GM23248 (cell line): ENCODE measurements around the gene CSRNP3.

Experiments used
- EZH2 ChIP-seq: fragments of 200-600 bp; sonication (generic); IDR thresholded peaks from 2 replicates; pipeline ENCODE4 v1.6.1; 2018; ENCODE audit warnings: antibody characterized with exemption, mild to moderate bottlenecking; ENCODE audit not compliant: insufficient read depth, poor library complexity, severe bottlenecking
- EZH2phosphoT487 ChIP-seq: fragments of 200-600 bp; sonication (generic); IDR thresholded peaks from 2 replicates; pipeline ENCODE4 v1.6.1; 2018; ENCODE audit warnings: antibody characterized with exemption, moderate library complexity, mild to moderate bottlenecking, low read depth; ENCODE audit not compliant: insufficient read depth

- TF ChIP-seq EZH2: no peak
- no peak for TF ChIP-seq EZH2phosphoT487
Measured at GRCh38 chr2:165497659-165498317, 28.3 kb downstream of the CSRNP3 start.
